SH-SY5Y (cell line): Measurements from ENCODE around the gene DGKH.
A peak's percentile ranks its signal among the peaks of the same experiment; 100 is the strongest.

Source experiments
- GATA2 ChIP-seq: IDR thresholded peaks from 2 replicates; pipeline ENCODE4 v1.6.1; 2011; ENCODE audit warnings: mild to moderate bottlenecking, low read depth, low read length
- GATA3 ChIP-seq: IDR thresholded peaks from 2 replicates; pipeline ENCODE4 v1.6.1; 2011; ENCODE audit warnings: low read depth, mild to moderate bottlenecking, low read length, moderate library complexity

DGKH gene

DNA sequence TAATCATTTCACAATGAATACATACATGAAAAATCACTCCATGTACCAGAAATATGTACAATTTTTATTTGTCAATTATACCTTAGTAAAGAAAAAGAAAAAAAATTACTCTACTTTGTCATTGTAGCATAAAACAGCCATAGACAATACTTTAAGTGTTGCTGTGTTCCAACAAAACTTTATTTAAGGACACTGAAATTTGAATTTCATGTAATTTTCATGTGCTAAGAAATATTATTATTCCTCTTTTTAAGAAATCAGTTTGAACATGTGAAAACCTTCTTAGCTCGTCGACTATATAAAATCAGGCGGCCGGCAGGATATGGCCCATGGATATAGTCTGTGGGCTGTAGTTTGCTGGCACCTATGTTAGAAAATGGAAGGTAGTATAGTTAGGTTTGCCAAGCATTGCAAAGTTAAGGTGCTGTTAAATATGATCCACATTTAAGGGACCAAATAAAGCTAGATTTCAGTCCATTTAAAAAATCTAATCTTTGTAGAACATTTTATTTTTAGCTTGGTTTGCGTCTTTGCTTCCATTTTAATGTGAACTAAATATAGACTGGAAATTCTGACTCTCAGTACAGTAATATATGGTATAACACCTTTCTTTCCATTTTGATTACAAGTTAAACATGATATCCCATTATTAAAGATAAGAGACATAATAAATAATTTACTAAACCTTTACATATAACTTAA is 6.5 kb downstream of the DGKH start:
- TF ChIP-seq GATA3 (no peak), GATA2 (no peak)

DNA sequence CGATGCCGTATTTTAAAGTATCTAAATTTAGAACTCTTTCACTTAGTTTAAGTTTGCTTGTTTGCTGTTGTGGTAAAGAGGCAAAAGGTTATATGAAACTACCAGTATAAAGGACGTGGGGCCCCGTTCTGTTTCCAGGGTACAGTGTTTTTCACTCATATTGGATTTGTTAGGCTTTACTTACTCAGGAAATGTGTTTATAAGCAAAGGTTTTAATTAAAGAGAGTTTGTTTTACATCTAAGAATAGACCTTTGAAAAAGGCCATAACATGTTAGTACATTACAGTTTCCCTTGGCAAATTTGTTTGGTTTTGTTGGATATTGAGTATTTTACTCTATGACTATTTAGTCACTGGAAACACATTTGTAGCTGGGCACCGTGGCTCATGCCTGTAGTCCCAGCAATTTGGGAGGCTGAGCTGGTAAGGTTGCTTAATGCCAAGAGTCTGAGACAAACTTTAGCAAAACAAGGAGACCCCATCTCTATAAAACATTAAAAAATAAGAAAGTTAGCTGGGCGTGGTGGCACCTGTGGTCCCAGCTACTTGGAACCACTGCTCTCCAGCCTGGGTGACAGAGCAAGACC is 7.1 kb downstream of the DGKH start:
- TF ChIP-seq GATA2 = no peak
- no peak for TF ChIP-seq GATA3

DNA sequence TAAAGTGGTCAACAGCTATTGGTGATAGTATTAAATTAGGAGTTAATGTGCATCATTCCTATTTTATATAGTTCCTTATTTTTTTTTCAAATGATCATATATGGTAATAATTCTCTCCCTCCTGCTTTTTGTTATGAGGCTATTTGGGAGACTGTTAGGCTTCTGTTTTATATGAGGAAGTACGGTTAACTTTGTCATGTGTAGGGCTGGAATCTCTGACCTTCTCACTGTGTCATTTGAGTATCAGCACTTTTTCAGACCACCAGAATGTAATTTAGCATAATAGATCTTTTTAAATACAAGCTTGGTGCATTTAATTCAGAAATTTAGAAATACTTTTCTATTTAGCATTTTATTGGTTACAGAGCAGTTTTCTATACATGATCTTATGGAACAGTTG is 7.7 kb downstream of the DGKH start:
- TF ChIP-seq GATA3 = no peak
- no peak for TF ChIP-seq GATA2

DNA sequence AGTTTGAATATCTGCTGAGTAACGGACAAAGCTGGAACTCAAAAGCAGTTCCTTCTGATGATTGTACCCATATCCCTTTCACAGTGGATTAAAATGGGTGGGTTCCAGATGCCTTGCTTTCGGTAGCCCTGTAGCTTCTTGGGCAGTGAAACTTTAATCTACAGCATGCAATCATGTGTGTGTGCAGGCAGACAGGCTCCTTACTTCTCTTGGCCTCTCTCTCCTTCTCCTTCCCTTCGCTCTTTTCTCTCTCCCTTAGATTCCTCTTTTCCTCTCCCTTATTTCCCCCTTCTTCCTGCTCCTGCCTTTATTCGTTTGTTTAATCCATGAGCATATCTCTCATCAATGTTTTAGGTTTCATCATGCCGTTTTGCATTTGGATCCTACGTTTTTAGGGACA is 8.1 kb downstream of the DGKH start:
- TF ChIP-seq GATA3 (no peak), GATA2 (no peak)

DNA sequence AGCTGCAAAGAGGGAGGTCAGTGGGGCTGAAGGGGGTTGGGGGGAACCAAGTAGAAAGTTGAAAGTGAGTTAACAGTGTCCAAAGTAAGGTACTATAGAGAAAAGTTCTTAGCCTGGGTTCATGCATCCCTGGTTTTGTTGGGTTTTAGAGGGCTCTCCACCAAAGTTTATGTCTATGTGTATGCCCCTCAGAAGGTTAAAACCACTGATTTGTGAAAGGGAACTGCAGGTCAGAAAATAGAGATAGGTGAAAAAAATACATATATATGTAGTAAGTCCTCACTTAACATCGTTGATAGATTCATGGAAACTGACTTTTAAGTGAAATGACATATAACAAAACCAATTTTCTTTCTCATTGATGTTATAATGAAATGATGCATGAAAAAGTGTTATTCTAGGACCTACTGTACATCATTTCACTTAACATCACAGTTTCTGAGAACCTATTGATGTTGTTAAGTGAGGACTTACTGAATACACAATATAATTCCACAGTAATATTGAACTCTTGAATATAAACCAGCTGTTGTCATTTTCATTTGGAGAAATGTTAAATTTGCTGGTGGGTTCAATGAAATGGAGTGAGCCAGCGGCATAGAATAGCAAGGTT is 9.6 kb downstream of the DGKH start:
- TF ChIP-seq GATA2 (no peak), GATA3 (no peak)

DNA sequence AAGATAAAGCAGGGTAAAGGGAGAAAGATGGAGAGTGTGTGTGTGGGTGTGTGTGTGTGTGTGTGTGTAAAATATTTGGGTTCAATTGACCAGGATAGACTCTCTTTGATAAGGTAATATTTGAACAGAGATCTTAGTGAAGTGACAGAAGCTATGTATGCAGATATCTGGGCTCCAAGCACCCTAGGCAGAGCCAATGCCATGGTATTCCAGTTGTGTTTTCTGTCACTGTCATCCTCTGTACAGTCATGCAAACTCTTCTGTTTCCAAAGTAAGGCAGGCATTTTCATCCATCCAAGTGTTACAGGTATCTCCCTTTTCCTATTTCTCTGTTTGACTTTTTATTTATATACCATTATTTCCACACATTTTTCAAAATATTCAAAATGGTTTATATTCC is 13.5 kb downstream of the DGKH start:
- TF ChIP-seq GATA3 (no peak), GATA2 (no peak)

DNA sequence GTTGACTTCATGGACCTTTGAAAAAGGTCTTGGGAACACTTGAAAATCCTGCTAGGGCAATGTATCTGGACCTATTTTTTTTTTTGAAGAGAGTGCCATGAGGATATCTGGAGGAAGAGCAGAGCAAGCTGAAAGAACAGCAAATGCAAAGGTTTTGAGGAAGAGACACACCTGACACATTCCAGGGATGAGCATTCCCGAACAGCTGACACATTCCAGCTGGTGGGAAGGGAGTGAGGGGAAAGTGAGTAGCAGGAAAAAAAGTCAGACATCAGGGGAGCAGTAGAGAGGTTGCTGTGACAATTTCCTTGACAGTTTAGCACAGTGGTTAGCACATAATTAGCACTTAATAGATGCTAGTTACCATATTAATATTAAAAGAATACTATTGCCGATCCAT is 14.7 kb downstream of the DGKH start:
- TF ChIP-seq GATA3 (no peak), GATA2 (no peak)

DNA sequence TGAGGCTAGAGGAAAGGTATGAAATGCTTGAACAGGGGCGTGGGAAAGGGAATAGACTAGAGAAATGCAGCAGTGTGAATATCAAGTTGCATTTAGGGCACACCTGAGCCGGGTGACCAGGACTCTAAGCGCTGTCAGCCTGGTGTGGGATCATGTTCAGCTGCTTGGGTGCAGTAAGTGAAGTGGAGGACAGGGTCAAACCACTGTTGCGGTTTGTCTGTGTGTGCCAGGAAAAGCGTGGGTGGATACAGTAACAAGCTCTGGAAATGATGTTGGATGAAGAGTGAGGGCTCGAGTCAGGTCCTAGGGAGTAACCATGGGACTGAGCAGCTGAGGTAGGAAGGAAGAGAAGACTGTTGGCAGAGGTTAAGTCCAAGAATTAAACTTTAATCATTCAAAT is 15.8 kb downstream of the DGKH start:
- TF ChIP-seq GATA2 = no peak
- no peak for TF ChIP-seq GATA3

DNA sequence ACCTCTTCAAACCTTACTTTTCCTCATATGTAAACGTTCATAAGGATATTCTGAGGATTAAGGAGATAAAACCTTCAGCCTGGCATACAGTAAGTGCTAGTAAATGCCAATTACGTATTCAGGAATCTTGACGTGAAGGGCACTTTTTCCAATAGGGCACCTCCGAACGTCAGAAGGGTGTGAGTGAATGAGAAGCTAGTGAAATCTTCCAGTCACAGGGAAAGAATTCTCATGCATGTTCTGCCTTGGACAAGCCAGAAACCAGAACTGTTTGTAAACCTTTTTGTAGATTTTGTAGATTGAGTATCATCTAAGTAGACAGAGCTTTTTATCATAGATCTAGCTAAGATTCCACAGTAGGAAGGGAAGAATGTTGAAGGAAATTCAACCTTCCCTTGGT is 16.5 kb downstream of the DGKH start:
- no peak for TF ChIP-seq GATA3
- TF ChIP-seq GATA2 = no peak

DNA sequence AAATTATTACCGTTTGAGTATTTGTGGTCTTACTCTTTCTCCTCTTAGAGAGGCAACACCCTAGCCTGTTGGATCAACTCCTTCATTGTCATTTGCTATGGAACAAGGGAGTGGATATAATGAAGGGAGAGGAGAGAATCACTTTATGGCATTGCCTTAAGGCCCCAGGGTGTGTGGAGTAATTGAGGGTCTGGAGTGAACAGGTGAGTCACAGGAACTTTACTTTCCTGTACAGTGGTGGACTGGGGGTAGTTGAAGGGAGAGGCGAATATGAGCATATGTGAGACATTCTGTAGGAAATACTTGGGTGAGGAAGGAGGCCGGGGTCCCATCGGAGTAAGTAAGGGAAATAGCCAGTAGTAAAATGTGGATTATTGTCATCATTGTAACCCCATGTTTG is 17.0 kb downstream of the DGKH start:
- TF ChIP-seq GATA3 (no peak), GATA2 (no peak)

DNA sequence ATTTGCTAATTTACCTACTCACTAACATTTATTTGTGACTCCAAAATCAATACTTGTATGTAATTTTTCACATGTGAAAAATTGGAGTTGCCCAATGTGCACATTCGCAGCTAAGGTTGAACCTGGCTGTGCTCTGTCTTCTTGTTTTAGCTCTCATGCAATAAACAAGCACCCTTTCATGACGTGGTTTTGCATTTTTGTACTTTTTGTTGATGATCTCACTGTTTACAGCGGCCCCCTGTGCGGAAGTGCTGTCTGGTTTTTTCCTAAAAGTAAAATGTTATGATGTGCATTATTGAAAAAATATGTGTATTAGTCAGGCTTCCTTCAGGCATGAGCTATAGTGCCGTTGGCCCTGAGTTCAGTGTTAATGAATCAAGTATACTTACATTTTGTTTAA is 18.1 kb downstream of the DGKH start:
- TF ChIP-seq GATA2 (no peak), GATA3 (no peak)

DNA sequence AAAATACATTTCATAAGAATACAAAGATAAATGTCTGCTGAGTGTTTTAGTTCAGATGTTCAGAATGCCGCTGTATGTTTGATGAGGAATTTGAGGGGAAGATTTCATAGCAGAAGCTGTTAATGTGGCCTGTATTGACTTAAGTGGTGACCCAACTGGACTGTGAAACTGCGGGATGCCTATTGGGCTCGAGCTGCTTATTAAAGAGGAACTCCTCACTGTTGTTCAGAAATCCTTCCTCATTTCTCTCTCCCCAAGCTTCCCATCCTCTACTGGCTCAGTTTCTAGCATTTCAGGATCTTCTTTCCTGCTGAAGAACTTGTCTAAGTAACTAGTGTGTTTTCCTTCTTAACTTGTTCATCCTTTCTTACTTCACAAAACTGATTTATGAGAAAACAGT is 20.4 kb downstream of the DGKH start:
- TF ChIP-seq GATA3 (no peak), GATA2 (no peak)

DNA sequence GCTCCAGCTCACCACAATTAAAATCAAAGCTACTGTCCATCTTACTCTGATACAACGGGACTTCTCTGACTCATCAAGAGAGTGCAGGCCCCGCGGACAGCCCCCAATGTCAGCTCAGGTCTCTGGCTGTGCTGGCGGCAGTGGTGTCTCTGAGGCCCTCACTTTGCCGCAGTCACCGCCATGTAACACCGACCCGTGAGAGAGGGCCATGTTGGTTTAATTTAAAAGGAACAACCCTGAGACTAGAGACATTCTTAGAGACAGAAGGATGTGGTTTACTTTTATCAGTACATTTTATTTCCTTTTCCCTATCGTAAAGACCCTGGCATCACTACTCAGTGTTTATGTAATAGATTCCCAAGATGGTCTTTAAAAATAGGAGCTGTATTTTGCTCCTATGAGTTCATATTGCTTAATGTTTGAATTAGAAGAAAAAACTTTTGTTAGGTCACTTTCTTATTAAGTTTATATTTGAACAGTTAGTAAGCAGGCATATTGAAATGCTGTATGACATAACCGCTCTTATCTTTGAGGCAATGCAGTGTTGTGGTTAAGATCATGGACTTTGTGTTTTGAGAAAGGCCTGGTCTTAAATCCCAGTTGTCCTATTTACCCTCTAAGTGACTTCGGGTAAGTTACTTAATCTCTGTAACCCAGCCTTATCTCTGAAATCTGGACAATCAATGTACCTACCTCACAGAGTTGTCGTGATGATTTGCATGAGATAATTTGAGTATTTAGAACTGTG is 23.4 kb downstream of the DGKH start:
- TF ChIP-seq GATA3 (peak; percentile 29; the same call in 1 of the 2 replicates), GATA2 (no peak)

DNA sequence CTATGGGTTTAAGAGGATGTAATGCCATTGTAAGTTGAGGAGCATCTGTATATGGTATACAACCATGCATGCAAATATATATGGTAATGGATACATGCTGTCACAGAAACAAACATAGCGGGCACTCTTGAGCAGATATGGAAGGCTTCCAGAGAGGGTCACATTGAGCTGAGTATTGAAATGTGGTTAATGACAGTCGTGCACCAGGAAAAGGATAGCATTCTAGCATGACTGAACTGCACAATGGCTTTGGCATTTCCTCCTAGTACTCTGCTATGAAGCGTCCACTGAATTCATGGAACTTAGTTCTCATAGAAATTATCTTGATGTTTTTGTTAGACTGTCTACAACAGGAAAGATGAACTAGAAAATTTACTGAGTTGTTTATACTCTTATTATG is 25.2 kb downstream of the DGKH start:
- TF ChIP-seq GATA2 = no peak
- no peak for TF ChIP-seq GATA3
